Keratinocyte (primary cell): ENCODE measurements around the gene OXNAD1. TPM values are rescaled to one million over a fixed set of nuclear protein-coding genes. Genes with fewer than 3 reads are reported as not detected.

Source experiments
- DNase-seq: peaks from one replicate; pipeline ENCODE4 v3.0.0-alpha.2; 2011; ENCODE audit warnings: low read depth, missing footprints, low spot score
- FAIRE-seq: peaks from 2 replicates; lab custom pipeline; 2011; peaks lifted over from hg19 to GRCh38; lab: Jason Lieb, UNC
- H2AFZ ChIP-seq: 2 replicates; pipeline ENCODE4 v1.6.0; 2012; ENCODE audit warnings: low read length, control low read depth, inconsistent platforms; ENCODE audit not compliant: control insufficient read depth
- H3K27ac ChIP-seq: 2 replicates; pipeline ENCODE4 v1.5.1; 2011; ENCODE audit warnings: low read length; ENCODE audit not compliant: control insufficient read depth, insufficient read depth
- H3K27me3 ChIP-seq: 3 replicates; pipeline ENCODE4 v1.6.0; 2011; ENCODE audit warnings: low read length; ENCODE audit not compliant: control insufficient read depth, insufficient read depth; ENCODE audit errors: extremely low read depth
- H3K36me3 ChIP-seq, 2 experiments: 2 replicates in 1 of 2; 3 replicates in 1 of 2; pipeline ENCODE4 v1.5.1; 2011; ENCODE audit warnings: low read length in 2 of 2, mild to moderate bottlenecking in 1 of 2; ENCODE audit not compliant: control insufficient read depth in 2 of 2, insufficient read depth in 2 of 2; ENCODE audit errors: extremely low read depth in 1 of 2
- H3K4me1 ChIP-seq: 3 replicates; pipeline ENCODE4 v1.5.1; 2011; ENCODE audit warnings: low read length; ENCODE audit not compliant: control insufficient read depth, insufficient read depth; ENCODE audit errors: extremely low read depth
- H3K4me2 ChIP-seq: 3 replicates; pipeline ENCODE4 v1.6.0; 2011; ENCODE audit warnings: low read depth, low read length; ENCODE audit not compliant: control insufficient read depth, insufficient read depth; ENCODE audit errors: extremely low read depth
- H3K4me3 ChIP-seq, 3 experiments: fragments of 200-600 bp in 1 of 3; sonication (generic) in 1 of 3; 2 replicates in 2 of 3; 3 replicates in 1 of 3; pipeline ENCODE4 v1.5.1; 2011 to 2016; ENCODE audit warnings: low read length in 3 of 3, mild to moderate bottlenecking in 3 of 3, control low read depth in 2 of 3, inconsistent platforms in 1 of 3, low read depth in 1 of 3, mixed read lengths in 1 of 3, mixed run types in 1 of 3, moderate library complexity in 1 of 3; ENCODE audit not compliant: control insufficient read depth in 2 of 3, insufficient read depth in 2 of 3; ENCODE audit errors: extremely low read depth in 1 of 3
- H3K79me2 ChIP-seq: 2 replicates; pipeline ENCODE4 v1.6.0; 2012; ENCODE audit warnings: low read length; ENCODE audit not compliant: control insufficient read depth, insufficient read depth
- H3K9ac ChIP-seq: 3 replicates; pipeline ENCODE4 v1.6.0; 2011; ENCODE audit warnings: low read length; ENCODE audit not compliant: control insufficient read depth, insufficient read depth; ENCODE audit errors: extremely low read depth
- H3K9me1 ChIP-seq: 3 replicates; pipeline ENCODE4 v1.6.0; 2011; ENCODE audit warnings: low read length; ENCODE audit not compliant: control insufficient read depth, insufficient read depth; ENCODE audit errors: extremely low read depth
- H3K9me3 ChIP-seq: 2 replicates; pipeline ENCODE4 v1.5.1; 2012; ENCODE audit warnings: low read depth, low read length; ENCODE audit not compliant: control insufficient read depth
- H4K20me1 ChIP-seq: 3 replicates; pipeline ENCODE4 v1.6.0; 2011; ENCODE audit warnings: low read length; ENCODE audit not compliant: control insufficient read depth, insufficient read depth; ENCODE audit errors: extremely low read depth
- CTCF ChIP-seq, 3 experiments: IDR thresholded peaks in 1 of 3; conservative IDR thresholded peaks in 1 of 3; optimal IDR thresholded peaks in 1 of 3; 2 replicates in 2 of 3; 3 replicates in 1 of 3; pipeline versions ENCODE3 to v1.5.1; 2011; ENCODE audit warnings: low read length in 3 of 3, mild to moderate bottlenecking in 3 of 3, moderate library complexity in 2 of 3, control low read depth in 1 of 3, inconsistent platforms in 1 of 3; ENCODE audit not compliant: insufficient read depth in 2 of 3; ENCODE audit errors: extremely low read depth in 1 of 3
- EZH2 ChIP-seq: IDR thresholded peaks from one replicate; pipeline ENCODE4 v1.6.1; 2012; ENCODE audit warnings: inconsistent platforms, mild to moderate bottlenecking, low read length, moderate library complexity
- dilution Hi-C: fragments of 300-500 bp; cut with MboI; formaldehyde crosslinking; loops from one replicate; pipeline ENCODE4 v1.7.0; 2020; ENCODE audit warnings: low sequenced_read_pairs; ENCODE audit not compliant: extremely low pct_ligation_motif_present
- polyA plus RNA-seq, 5 experiments: library from polyadenylated mRNA; depleted of rRNA in 3 of 5; stranded (reverse) in 3 of 5; stranded (forward) in 1 of 5; unstranded in 1 of 5; fragments of >200 nt; gene quantifications; 1 replicate in 1 of 5; 2 replicates in 3 of 5; 3 replicates in 1 of 5; pipeline versions ENCODE4 v1.2.1 to v1.2.3, GENCODE V29; 2011 to 2012; ENCODE audit warnings: missing spikeins in 2 of 5, low read depth in 1 of 5, low replicate concordance in 1 of 5

OXNAD1 gene
- polyA plus RNA-seq, 1 donor (not counting 4 experiments of a cell fraction or from before 2014, with no cell fraction given), result 15.2 TPM

GRCh38 chr3:16272588-16272987 is 7.6 kb downstream of the OXNAD1 start:
- FAIRE-seq, result no peak

GRCh38 chr3:16273867-16274266 is 8.9 kb downstream of the OXNAD1 start:
- TF ChIP-seq CTCF (optimal IDR thresholded peaks at IDR 0.05 in 1 of 3, IDR thresholded peaks at IDR 0.05 in 1 of 3, conservative IDR thresholded peaks at IDR 0.05 in 1 of 3; ENCODE audit: extremely low read depth in 1 of 3, insufficient read depth in 2 of 3, low read length in 3 of 3) (no peak), EZH2 (no peak)
- H2AFZ ChIP-seq, result no peak overlapping the region
- H3K27ac ChIP-seq, result no peak overlapping the region
- no peaks in the 10 kb centered on the region for H3K9me3 ChIP-seq
- H3K9ac ChIP-seq, result no peak overlapping the region
- no peaks in the 10 kb centered on the region for H3K9me1 ChIP-seq
- no peak overlapping the region for H3K4me2 ChIP-seq
- dilution Hi-C loops, result no loop called here
- H3K4me3 ChIP-seq, result no peak overlapping the region
- DNase-seq (no peak), FAIRE-seq (no peak)
- H4K20me1 ChIP-seq, result no peaks in the 10 kb centered on the region
- peaks cover 2% of the 10 kb centered on the region for H3K79me2 ChIP-seq
- H3K27me3 ChIP-seq, result no peaks in the 10 kb centered on the region
- H3K36me3 ChIP-seq, result peaks cover 7% of the 10 kb centered on the region in 2 experiments
- no peaks in the 10 kb centered on the region for H3K4me1 ChIP-seq

More at GRCh38 chr3:16272588-16272987, 7.6 kb downstream of the OXNAD1 start:
- no peak overlapping the region for H3K4me3 ChIP-seq
- DNase-seq, result no peak
- H3K79me2 ChIP-seq, result peaks cover 7% of the 10 kb centered on the region
- H3K4me1 ChIP-seq, result peaks cover 2% of the 10 kb centered on the region
- H3K9me3 ChIP-seq, result no peaks in the 10 kb centered on the region
- H3K9ac ChIP-seq, result no peak overlapping the region
- H3K27ac ChIP-seq, result no peak overlapping the region
- no peaks in the 10 kb centered on the region for H4K20me1 ChIP-seq
- dilution Hi-C loops, result no loop called here
- no peaks in the 10 kb centered on the region for H3K27me3 ChIP-seq
- peaks cover 7% of the 10 kb centered on the region in 2 experiments for H3K36me3 ChIP-seq
- no peak overlapping the region for H2AFZ ChIP-seq
- H3K9me1 ChIP-seq, result no peaks in the 10 kb centered on the region
- no peak overlapping the region for H3K4me2 ChIP-seq
- TF ChIP-seq CTCF (optimal IDR thresholded peaks at IDR 0.05 in 1 of 3, IDR thresholded peaks at IDR 0.05 in 1 of 3, conservative IDR thresholded peaks at IDR 0.05 in 1 of 3; ENCODE audit: extremely low read depth in 1 of 3, insufficient read depth in 2 of 3, low read length in 3 of 3), result no peak
- no peak for TF ChIP-seq EZH2
